ENCODE results near the gene SLC23A2.
"Not testable (repeated sequence)": the region's sequence is repeated elsewhere in the genome, so short reads cannot be mapped to it uniquely, and the experiment has no call there.

Gene SLC23A2

DNA sequence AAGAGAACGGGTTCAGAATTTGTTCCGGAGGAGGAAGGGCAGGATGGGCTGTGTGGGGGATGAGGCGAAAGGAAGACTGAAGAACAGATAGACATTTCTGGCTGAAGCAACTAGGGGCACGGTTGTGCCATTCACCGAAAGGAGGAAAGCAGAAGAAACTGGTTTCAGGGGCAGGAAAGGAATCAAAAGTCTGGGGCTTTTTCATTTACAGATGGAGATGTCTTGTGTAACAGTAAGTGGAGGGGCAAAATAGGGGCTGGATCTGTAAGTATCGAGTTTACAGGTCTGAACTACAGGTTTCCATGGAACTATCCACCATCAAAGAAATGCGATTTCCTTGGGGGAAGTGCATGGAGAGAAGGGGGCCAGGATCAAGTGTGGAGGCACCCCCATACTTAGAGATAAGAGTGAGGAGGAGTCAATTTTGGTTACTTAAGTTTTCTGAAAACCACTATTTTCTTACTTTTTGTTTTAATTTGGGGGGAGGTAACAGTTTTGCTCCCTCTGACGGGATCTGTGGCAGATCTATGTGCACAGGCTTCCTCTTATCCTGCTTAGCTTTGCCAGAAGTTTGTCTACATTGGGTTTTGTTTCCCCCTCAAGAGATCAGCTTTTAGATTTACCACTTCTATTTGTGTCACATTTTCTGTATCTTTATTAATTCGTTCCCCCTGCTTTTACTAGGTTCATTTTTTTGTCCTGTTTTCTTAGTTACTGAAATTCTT lies 120.1 kb downstream of the SLC23A2 start (continued):
- no peak for TF ChIP-seq OSR1 (CRISPR knock-in tag; IDR thresholded peaks at IDR 0.05)

DNA sequence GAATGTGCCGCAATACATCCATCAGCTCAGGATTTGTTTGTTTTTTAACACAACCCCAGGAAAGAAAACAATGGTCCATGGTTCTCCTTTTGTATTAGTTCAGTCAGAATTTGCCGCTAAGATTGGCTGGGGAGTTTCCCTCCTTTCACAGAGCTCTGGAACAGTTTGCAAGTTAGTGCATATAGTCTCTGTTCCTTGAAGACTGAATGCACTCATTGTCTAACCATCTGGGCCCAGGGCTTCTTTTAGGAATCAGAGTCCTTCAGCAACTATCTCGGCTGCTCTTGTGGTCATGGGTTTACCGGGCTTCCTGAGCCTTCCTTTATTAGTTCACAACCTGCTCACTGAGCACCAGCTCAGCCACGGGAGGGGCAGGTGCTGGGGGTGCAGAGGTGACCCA lies 121.3 kb downstream of the SLC23A2 start:
- TF ChIP-seq, protein P1, sequence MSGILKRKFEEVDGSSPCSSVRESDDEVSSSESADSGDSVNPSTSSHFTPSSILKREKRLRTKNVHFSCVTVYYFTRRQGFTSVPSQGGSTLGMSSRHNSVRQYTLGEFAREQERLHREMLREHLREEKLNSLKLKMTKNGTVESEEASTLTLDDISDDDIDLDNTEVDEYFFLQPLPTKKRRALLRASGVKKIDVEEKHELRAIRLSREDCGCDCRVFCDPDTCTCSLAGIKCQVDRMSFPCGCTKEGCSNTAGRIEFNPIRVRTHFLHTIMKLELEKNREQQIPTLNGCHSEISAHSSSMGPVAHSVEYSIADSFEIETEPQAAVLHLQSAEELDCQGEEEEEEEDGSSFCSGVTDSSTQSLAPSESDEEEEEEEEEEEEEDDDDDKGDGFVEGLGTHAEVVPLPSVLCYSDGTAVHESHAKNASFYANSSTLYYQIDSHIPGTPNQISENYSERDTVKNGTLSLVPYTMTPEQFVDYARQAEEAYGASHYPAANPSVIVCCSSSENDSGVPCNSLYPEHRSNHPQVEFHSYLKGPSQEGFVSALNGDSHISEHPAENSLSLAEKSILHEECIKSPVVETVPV (CRISPR knock-in tag; IDR thresholded peaks at IDR 0.05) = no peak
- TF ChIP-seq ZNF70 (CRISPR knock-in tag; IDR thresholded peaks at IDR 0.05) = no peak
- TF ChIP-seq ISL1 (CRISPR knock-in tag; IDR thresholded peaks at IDR 0.05) = no peak
- no peak for ATAC-seq

DNA sequence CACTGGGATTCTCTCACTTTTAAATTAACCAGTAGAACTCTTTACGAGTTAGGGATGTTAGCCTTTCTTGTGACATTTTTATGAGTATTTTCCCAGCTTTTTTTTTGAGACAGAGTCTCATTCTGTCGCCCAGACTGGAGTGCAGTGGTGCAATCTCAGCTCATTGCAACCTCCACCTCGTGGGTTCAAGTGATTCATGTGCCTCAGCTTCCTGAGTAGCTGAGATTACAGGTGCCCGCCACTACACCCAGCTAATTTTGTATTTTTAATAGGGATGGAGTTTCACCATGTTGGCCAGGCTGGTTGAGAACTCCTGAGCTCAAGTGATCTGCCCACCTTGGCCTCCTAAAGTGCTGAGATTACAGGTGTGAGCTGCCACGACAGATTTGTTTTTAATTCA lies 123.2 kb downstream of the SLC23A2 start:
- ATAC-seq = not testable (repeated sequence)

DNA sequence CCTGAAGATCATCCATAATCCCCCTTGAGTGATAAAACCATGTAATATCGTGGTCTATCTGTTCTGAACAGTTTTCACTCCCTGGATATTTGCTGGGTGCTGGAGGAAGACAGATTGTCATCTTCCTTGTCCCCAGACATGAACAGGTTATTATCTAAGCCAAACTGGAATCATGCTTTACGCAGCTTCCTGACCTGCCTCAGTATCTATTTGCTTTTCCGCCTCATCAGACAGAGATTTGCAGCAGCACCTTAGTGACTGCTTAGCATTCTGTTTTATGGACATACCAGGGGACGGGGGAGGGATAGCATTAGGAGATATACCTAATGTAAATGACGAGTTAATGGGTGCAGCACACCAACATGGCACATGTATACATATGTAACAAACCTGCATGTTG lies 124.6 kb downstream of the SLC23A2 start:
- no peak for ATAC-seq
- TF ChIP-seq, protein P1 (CRISPR knock-in tag; IDR thresholded peaks at IDR 0.05) = no peak
- TF ChIP-seq TCF4 (CRISPR knock-in tag; IDR thresholded peaks at IDR 0.05; ENCODE audit: borderline replicate concordance) = no peak
- TF ChIP-seq, protein P2, sequence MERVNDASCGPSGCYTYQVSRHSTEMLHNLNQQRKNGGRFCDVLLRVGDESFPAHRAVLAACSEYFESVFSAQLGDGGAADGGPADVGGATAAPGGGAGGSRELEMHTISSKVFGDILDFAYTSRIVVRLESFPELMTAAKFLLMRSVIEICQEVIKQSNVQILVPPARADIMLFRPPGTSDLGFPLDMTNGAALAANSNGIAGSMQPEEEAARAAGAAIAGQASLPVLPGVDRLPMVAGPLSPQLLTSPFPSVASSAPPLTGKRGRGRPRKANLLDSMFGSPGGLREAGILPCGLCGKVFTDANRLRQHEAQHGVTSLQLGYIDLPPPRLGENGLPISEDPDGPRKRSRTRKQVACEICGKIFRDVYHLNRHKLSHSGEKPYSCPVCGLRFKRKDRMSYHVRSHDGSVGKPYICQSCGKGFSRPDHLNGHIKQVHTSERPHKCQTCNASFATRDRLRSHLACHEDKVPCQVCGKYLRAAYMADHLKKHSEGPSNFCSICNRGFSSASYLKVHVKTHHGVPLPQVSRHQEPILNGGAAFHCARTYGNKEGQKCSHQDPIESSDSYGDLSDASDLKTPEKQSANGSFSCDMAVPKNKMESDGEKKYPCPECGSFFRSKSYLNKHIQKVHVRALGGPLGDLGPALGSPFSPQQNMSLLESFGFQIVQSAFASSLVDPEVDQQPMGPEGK (CRISPR knock-in tag; IDR thresholded peaks at IDR 0.05; ENCODE audit: borderline replicate concordance) = no peak
- TF ChIP-seq, protein P3, sequence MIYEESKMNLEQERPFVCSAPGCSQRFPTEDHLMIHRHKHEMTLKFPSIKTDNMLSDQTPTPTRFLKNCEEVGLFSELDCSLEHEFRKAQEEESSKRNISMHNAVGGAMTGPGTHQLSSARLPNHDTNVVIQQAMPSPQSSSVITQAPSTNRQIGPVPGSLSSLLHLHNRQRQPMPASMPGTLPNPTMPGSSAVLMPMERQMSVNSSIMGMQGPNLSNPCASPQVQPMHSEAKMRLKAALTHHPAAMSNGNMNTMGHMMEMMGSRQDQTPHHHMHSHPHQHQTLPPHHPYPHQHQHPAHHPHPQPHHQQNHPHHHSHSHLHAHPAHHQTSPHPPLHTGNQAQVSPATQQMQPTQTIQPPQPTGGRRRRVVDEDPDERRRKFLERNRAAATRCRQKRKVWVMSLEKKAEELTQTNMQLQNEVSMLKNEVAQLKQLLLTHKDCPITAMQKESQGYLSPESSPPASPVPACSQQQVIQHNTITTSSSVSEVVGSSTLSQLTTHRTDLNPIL (CRISPR knock-in tag; IDR thresholded peaks at IDR 0.05; ENCODE audit: low read depth) = no peak
- TF ChIP-seq, protein P4, sequence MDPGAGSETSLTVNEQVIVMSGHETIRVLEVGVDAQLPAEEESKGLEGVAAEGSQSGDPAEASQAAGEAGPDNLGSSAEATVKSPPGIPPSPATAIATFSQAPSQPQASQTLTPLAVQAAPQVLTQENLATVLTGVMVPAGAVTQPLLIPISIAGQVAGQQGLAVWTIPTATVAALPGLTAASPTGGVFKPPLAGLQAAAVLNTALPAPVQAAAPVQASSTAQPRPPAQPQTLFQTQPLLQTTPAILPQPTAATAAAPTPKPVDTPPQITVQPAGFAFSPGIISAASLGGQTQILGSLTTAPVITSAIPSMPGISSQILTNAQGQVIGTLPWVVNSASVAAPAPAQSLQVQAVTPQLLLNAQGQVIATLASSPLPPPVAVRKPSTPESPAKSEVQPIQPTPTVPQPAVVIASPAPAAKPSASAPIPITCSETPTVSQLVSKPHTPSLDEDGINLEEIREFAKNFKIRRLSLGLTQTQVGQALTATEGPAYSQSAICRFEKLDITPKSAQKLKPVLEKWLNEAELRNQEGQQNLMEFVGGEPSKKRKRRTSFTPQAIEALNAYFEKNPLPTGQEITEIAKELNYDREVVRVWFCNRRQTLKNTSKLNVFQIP (CRISPR knock-in tag; IDR thresholded peaks at IDR 0.05; ENCODE audit: borderline replicate concordance, low read depth) = no peak

DNA sequence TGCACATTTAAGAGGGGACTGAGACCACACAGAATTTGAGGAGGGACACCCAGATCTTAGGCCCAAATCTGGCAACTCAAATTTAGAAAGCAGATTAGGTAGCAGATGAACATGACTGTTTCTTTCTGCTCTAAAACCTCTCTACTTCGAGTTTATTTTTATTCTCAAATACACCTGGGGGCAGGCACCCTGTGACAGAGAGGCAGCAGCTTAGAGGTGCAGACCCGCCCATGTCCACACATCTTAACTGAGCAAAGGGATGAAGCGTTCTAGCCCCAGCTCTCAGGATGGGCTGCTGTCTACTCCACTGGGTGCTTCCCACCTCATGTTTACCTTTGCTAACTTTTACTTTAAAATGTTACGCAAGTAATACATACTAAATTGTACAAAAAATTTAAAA lies 125.0 kb downstream of the SLC23A2 start:
- ATAC-seq = no peak
- TF ChIP-seq ZC3H10 (CRISPR knock-in tag; IDR thresholded peaks at IDR 0.05) (no peak), PPARA (CRISPR knock-in tag; IDR thresholded peaks at IDR 0.05; ENCODE audit: borderline replicate concordance) (no peak), RARB (CRISPR knock-in tag; IDR thresholded peaks at IDR 0.05) (no peak), OSR1 (CRISPR knock-in tag; IDR thresholded peaks at IDR 0.05) (no peak), ZFP30 (CRISPR knock-in tag; IDR thresholded peaks at IDR 0.05) (no peak), TOX (CRISPR knock-in tag; IDR thresholded peaks at IDR 0.05; ENCODE audit: borderline replicate concordance) (no peak), TCF4 (CRISPR knock-in tag; IDR thresholded peaks at IDR 0.05; ENCODE audit: borderline replicate concordance) (no peak), CSDC2 (CRISPR knock-in tag; IDR thresholded peaks at IDR 0.05) (no peak), ESRRG (CRISPR knock-in tag; IDR thresholded peaks at IDR 0.05) (no peak), ZNF8 (CRISPR knock-in tag; IDR thresholded peaks at IDR 0.05) (no peak), ZNF565 (CRISPR knock-in tag; conservative IDR thresholded peaks at IDR 0.05; ENCODE audit: low read depth) (no peak), SNAI2 (CRISPR knock-in tag; IDR thresholded peaks at IDR 0.05) (no peak), ARNTL (CRISPR knock-in tag; IDR thresholded peaks at IDR 0.05; ENCODE audit: borderline replicate concordance, low read depth) (no peak), ISL1 (CRISPR knock-in tag; IDR thresholded peaks at IDR 0.05) (no peak), ZFP3 (CRISPR knock-in tag; IDR thresholded peaks at IDR 0.05) (no peak)
- TF ChIP-seq, protein P5, sequence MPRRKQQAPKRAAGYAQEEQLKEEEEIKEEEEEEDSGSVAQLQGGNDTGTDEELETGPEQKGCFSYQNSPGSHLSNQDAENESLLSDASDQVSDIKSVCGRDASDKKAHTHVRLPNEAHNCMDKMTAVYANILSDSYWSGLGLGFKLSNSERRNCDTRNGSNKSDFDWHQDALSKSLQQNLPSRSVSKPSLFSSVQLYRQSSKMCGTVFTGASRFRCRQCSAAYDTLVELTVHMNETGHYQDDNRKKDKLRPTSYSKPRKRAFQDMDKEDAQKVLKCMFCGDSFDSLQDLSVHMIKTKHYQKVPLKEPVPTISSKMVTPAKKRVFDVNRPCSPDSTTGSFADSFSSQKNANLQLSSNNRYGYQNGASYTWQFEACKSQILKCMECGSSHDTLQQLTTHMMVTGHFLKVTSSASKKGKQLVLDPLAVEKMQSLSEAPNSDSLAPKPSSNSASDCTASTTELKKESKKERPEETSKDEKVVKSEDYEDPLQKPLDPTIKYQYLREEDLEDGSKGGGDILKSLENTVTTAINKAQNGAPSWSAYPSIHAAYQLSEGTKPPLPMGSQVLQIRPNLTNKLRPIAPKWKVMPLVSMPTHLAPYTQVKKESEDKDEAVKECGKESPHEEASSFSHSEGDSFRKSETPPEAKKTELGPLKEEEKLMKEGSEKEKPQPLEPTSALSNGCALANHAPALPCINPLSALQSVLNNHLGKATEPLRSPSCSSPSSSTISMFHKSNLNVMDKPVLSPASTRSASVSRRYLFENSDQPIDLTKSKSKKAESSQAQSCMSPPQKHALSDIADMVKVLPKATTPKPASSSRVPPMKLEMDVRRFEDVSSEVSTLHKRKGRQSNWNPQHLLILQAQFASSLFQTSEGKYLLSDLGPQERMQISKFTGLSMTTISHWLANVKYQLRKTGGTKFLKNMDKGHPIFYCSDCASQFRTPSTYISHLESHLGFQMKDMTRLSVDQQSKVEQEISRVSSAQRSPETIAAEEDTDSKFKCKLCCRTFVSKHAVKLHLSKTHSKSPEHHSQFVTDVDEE (CRISPR knock-in tag; IDR thresholded peaks at IDR 0.05) = no peak
- TF ChIP-seq, protein P3 (CRISPR knock-in tag; IDR thresholded peaks at IDR 0.05; ENCODE audit: low read depth) = no peak

All from SK-N-SH treated with all-trans-retinoic acid at 6 μM for 48 hours (cell line).